Measurements from ENCODE around the gene EMX2.

EMX2 gene

GRCh38 chr10:117544711-117545140 lies 2.2 kb downstream of the EMX2 start:
- peak; percentile 45 for DNase-seq (ENCODE audit: low read depth)

DNA sequence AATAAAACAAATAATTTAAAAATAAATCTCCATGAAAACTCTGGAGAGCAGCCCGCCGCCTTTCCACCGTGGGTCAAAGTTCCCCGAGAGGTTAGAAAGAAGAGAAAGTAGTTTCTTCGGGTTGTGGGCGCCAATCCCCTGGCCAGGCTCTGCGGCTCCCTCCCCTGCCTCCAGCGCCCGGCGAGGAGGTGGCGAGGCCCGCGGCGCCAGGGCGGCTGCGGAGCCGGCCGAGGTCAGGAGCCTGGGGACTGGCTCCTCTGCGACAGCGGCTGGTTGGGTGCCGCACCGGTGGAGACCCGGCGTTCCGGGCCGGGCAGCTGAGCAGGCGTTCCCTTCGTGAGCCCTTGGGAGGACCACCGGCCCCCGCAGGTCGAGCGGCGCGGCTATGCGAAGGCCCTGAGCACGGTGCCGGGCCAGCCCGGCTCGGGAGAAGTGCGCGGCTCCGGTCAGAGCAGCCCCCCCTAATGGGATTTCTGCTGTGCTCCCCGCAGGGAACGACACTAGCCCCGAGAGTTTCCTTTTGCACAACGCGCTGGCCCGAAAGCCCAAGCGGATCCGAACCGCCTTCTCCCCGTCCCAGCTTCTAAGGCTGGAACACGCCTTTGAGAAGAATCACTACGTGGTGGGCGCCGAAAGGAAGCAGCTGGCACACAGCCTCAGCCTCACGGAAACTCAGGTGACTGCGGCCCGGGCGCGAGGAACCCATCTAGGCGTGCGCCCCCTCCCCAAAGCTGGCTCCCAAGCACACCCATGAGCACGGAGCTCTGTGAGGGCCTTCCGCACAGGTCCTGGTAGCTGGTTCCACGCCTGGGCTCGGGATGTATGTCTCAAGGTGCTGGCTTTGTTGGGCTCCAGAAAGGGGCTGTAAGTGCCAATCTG lies 2.8 kb downstream of the EMX2 start:
- DNase-seq (ENCODE audit: low read depth) = peak; percentile 49

DNA sequence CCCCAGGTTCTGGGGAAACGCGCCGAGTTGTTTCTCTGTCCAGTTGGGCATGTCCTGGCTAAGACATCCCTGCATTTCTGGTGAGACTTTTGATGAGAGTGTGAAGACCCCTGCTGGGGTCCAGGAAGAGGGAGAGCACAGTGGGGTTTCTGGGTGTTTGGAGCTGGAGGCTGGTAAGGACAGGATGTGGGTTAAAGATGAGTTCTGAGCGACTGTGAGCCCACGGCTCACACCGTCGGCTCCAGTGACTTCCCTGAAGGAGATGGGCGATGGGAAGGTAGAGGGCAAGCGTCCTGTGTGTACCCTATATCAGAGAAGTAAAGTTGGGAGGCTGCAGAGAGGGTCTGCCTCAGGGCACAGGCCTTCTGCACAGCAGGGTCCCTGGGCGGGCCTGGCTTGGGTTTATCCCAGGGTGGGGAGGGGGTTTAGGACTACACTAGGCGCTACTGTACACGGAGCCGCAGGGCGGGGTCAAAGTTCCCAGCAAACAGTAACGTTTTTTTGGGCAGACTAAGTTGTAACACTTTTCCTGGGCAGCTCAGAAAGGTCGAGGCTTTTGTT lies 3.6 kb downstream of the EMX2 start:
- DNase-seq (ENCODE audit: low read depth) = peak; percentile 41

GRCh38 chr10:117546581-117547015 lies 4.1 kb downstream of the EMX2 start:
- peak; percentile 36 for DNase-seq (ENCODE audit: low read depth)

DNA sequence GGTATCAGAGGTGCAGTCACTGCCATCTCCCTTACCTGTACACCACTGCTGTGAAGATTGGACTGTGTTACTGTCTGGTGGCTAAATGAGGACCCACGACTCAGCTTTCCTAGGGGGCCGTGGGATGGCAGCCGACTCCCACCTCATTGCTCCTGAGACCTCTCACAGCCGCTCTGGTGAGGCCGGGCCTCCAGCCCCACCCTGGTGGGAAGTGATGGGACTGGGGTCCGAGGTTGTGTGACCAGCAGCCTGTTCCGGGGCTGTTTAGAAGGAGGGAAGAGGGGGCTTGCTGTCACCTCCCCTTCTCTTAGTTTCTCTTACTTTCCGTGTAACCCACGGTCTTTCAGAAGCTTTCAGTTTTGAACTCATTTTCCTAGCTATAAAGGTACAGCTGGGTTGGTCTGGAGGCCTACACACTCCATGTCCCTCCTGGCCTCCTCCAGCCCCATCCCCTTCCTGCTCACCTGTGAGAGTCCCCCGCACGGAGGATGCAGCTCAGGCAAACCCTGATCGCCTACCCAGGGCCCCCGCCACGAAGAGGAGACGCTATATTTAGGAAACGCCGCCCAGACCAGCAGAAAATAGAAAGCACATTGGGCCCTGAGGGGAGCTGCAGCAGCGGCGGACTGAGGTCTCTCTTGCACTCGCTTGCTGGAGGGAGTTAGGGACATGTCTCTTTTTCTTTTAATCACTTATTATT lies 4.6 kb downstream of the EMX2 start:
- DNase-seq (ENCODE audit: low read depth) = no peak

DNA sequence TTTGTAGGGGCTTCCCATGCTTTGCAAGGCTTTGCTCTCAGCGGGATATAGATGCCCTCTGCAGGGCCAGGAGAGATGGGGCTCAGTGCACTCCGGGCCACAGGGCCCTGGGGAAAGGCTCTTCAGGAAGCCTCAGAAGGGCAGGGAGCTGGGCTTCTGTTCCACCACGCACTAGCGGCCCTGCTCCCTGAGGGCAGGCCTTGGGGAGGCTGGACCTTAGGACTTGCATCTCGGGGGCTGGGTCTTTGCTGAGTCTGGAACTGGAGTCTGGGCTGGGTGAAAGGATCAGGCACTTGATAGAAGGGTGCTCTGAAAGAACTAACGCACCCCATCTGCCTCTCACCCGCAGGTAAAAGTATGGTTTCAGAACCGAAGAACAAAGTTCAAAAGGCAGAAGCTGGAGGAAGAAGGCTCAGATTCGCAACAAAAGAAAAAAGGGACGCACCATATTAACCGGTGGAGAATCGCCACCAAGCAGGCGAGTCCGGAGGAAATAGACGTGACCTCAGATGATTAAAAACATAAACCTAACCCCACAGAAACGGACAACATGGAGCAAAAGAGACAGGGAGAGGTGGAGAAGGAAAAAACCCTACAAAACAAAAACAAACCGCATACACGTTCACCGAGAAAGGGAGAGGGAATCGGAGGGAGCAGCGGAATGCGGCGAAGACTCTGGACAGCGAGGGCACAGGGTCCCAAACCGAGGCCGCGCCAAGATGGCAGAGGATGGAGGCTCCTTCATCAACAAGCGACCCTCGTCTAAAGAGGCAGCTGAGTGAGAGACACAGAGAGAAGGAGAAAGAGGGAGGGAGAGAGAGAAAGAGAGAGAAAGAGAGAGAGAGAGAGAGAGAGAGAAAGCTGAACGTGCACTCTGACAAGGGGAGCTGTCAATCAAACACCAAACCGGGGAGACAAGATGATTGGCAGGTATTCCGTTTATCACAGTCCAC lies 5.4 kb downstream of the EMX2 start:
- peak; percentile 71 for DNase-seq (ENCODE audit: low read depth)

DNA sequence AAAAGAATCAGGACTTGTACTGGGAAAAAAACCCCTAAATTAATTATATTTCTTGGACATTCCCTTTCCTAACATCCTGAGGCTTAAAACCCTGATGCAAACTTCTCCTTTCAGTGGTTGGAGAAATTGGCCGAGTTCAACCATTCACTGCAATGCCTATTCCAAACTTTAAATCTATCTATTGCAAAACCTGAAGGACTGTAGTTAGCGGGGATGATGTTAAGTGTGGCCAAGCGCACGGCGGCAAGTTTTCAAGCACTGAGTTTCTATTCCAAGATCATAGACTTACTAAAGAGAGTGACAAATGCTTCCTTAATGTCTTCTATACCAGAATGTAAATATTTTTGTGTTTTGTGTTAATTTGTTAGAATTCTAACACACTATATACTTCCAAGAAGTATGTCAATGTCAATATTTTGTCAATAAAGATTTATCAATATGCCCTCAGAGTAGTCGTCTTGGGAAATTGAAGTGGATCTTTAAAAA lies 6.6 kb downstream of the EMX2 start:
- DNase-seq (ENCODE audit: low read depth) = peak; percentile 23

DNA sequence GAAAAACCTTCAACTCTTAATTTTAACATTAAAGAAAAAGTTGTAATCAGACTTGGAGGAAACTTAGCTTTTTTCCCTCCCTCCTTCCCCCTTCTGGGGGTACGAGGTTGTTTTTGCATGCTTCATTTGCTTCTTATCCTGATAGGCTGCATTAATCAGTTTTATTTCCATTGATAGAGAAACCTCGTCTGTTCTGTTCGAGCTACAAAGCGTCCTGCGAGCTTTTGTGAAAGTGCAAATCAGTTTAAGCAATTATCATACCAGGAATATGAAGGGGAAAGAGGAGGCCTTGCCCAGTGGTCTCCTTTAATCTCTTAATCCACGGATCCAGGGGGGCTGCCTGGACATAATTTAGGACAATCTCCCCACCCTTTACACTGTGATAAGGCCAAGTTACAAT lies 7.5 kb downstream of the EMX2 start:
- no peak for DNase-seq (ENCODE audit: low read depth)

- no peak for DNase-seq (ENCODE audit: low read depth)
These were observed 8.2 kb downstream of the EMX2 start for GRCh38 chr10:117550599-117551329.

GRCh38 chr10:117551330-117552155 lies 9.0 kb downstream of the EMX2 start:
- DNase-seq (ENCODE audit: low read depth) = no peak

- DNase-seq (ENCODE audit: low read depth) = peak; percentile 42
These were observed 9.6 kb downstream of the EMX2 start for GRCh38 chr10:117552156-117552631.

- DNase-seq (ENCODE audit: low read depth) = peak; percentile 34
These were observed 10.2 kb downstream of the EMX2 start for GRCh38 chr10:117552701-117553141.

DNA sequence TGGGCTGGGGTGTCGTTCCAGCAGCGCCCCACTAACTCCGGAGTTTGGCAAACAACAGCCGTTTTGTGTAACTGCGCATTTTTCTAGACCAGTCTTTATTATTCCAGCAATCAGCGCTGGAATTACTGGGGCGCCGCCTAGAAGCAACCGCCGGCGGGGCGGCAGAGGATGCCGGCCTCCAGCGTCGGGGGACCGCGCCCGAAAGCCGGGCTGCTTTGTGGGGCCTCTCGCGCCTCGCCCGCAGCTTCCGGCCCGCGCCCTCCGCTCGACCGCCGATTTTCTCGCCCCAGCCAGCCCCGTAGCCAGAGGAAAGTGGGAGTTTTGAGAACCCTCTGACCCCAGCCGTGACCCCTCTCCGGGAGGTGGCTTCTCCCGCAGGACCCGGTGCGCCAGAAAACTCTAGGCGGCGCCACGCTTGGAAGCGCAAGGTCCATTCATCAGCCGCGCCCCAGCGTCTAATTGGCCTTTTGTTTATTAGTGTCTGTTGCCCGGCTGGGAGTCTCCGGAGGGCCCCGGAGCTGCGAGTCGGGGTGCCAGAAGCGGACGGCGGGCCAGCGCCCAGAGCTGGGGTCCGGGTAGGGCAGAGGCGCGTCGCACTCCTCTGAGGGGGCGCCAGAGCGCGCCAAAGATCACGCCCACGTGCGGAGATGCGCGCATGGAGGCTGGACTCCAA lies 10.7 kb downstream of the EMX2 start:
- DNase-seq (ENCODE audit: low read depth) = peak; percentile 45

- DNase-seq (ENCODE audit: low read depth) = no peak
These were observed 11.2 kb downstream of the EMX2 start for GRCh38 chr10:117553815-117554172.

DNA sequence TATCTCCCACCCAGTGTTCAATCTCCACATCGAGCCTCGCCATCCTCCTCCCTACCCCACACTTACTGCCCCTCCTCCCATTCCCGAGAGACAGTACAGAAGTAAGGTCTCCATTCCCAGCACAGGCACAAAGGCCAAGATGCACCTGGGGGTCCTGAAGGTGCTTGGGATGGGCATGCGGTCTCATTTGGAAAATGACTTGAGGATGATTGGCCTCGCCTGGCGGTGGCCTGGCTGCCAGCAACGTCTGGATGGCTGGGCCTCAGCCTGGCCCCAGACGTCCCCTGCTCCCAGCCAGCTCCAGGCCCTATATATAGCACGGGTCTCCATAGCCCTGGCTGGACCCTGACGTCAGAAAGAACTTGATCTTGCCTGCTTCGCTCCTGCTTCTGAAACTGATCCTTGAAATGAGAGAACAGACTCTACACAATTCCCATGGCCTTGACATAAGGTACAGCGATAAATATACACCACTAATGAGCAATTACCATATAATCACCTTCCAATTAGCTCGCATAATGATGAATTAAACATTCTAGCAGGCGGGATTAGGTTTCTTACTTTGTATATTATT lies 11.8 kb downstream of the EMX2 start:
- no peak for DNase-seq (ENCODE audit: low read depth)

DNA sequence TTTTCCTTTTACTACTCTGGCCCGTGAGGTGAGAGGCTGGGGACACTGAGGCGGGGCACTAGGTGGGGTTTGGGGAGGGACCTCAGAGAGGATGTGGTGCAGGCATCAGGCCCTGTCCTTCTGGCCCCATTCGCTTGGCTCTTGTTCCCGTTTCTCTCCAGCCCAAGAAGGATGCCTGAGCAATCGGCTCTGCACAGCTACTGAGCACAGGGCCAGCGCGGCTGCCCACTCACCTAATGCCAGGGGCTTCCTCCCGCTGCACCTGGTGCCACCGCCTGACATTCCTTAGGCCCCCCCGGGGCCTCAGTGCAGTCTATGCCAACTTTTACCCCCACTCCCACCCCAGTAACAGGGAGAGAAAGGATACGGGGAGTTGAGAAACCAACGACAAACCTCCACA lies 12.5 kb downstream of the EMX2 start:
- no peak for DNase-seq (ENCODE audit: low read depth)

GRCh38 chr10:117555863-117556262 lies 13.3 kb downstream of the EMX2 start:
- DNase-seq (ENCODE audit: low read depth) = no peak

- no peak for DNase-seq (ENCODE audit: low read depth)
These were observed 13.8 kb downstream of the EMX2 start for GRCh38 chr10:117556356-117556755.

DNA sequence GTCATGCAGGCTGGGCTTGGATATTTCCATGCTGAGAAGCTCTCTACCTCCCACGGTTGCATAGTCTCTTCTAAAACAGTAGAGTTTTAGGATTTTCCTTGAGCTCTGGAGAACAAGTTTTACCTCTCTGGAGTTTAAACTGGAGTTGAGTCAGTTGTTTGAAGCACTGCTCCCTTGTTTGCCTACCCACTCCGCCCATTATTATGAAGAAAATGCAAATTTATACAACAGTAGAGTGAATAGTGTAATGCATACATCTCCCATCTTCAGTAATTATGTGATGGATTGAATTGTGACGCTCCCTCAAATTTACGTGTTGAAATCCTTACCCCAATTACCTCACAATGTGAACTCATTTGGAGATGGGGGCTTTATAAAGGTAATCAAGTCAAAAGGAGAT lies 17.2 kb downstream of the EMX2 start:
- DNase-seq (ENCODE audit: low read depth) = no peak
